OCI-LY3 (cell line): ENCODE data around the gene DCAKD.

Experiments used
- EZH2phosphoT487 ChIP-seq: fragments of 200-600 bp; shearing (Covaris generic); IDR thresholded peaks from 2 replicates; pipeline ENCODE4 v1.6.1; 2018; ENCODE audit warnings: antibody characterized with exemption, mixed run types, low read depth
- TF ChIP-seq, protein P1 (sequence below): fragments of 200-600, 300-600 bp; sonication (generic); IDR thresholded peaks from 2 replicates; pipeline ENCODE4 v1.5.1; 2014; ENCODE audit warnings: antibody characterized with exemption, low read length, low read depth

DNA sequence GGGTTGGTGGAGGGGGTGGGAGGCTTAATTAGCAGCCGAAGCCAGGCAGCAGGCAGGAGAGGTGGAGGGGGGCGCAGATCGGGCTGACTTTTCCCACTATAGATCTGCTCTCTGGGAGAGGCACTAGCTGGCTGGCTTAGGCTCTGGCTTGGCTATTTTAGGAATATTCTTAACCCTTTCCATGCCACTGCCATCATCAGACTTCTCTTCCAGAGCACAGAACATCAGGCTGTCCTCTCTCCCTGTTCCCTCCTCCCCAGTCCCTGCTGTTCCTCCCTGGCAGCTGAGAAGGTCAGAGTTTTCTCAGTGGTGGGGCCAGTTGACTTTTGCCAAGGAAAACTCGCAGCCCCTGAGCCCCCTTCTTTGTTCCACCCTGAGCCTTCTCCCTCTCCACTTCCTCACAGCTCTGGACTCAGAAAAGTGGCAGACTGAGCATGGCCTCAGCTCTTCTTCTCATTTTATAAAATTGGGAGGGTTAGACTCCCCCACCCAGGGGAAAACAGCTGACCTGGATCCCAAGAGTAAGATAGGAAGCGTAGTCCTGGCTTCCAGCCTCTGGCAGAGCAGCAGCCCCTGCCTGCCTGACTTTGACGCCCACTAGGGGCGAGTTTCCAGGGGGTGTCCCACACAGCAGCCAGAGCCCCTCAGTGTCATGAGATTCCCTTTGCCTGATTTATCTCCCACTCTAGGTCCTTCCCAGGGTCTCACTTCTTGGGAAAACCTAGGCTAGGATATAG, 73.5 kb downstream of the DCAKD start:
- TF ChIP-seq, protein P1, sequence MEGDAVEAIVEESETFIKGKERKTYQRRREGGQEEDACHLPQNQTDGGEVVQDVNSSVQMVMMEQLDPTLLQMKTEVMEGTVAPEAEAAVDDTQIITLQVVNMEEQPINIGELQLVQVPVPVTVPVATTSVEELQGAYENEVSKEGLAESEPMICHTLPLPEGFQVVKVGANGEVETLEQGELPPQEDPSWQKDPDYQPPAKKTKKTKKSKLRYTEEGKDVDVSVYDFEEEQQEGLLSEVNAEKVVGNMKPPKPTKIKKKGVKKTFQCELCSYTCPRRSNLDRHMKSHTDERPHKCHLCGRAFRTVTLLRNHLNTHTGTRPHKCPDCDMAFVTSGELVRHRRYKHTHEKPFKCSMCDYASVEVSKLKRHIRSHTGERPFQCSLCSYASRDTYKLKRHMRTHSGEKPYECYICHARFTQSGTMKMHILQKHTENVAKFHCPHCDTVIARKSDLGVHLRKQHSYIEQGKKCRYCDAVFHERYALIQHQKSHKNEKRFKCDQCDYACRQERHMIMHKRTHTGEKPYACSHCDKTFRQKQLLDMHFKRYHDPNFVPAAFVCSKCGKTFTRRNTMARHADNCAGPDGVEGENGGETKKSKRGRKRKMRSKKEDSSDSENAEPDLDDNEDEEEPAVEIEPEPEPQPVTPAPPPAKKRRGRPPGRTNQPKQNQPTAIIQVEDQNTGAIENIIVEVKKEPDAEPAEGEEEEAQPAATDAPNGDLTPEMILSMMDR, result no peak
- no peak for TF ChIP-seq EZH2phosphoT487
